Fibroblast of skin of right biceps (primary cell): ENCODE measurements around the gene SWAP70.
"Not testable (repeated sequence)": the region's sequence is repeated elsewhere in the genome, so short reads cannot be mapped to it uniquely, and the experiment has no call there.

Source experiments
- DNase-seq: peaks from one replicate; pipeline ENCODE4 v3.0.0-alpha.2; 2013

SWAP70 gene

DNA sequence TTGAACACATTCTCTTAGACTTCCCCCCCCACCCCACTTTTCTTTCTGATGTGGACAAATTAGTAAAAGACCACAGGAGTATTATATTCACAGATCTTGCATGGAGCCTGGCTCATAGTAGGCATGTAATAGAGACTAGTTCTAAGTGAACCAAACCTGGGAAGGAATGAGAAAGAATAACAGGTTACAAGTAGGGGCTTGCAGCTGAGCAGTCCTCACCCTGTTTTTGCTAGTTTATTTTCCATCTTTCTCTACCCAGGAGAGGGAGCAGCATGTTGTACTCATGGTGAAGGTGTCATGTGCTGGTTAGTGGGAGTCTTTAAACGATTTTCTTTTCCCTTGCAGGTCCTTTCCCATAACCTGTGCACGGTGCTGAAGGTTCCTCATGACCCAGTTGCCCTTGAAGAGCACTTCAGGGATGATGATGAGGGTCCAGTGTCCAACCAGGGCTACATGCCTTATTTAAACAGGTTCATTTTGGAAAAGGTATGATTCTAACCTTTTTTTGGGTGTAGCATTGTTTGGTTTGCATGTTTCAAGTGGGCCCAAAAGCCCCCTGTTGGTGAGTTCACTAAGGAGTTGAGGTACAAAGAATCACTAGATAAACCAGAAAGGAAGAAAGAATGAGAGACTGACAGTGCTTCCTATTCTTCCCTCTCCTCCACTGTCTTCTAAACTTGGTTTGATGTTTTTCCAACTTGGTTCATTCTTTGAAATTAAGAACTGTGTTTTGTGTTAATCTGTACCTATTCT, 30.1 kb downstream of the SWAP70 start:
- no peak for DNase-seq

DNA sequence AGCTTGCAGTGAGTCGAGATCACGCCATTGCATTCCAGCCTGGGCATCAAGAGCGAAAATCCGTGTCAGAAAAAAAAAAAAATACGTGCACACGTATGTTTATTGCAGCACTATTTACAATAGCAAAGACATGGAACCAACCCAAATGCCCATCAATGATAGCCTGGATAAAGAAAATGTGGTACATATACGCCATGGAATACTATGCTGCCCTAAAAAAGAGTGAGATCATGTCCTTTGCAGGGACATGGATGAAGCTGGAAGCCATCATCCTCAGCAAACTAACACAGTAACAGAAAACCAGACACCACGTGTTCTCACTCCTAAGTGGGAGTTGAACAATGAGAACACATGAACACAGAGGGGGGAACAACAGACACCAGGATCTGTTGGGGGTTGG, 31.4 kb downstream of the SWAP70 start:
- not testable (repeated sequence) for DNase-seq

DNA sequence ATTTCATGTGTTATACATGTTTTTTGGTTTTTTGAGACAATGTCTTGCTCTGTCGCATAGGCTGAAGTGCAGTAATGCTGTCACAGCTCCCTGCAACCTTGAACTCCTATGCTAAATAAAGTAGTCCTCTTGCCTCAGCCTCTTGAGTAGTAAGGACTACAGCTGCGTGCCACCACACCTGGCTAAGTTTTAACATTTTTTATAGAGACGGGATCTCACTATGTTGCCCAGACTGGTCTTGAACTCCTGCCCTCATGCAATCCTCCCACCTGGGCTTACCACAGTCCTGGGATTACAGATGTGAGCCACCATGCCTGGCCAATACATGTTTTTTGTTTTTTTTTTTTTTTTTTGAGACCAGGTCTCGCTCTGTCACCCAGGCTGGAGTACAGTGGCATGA, 33.9 kb downstream of the SWAP70 start:
- DNase-seq, result no peak

DNA sequence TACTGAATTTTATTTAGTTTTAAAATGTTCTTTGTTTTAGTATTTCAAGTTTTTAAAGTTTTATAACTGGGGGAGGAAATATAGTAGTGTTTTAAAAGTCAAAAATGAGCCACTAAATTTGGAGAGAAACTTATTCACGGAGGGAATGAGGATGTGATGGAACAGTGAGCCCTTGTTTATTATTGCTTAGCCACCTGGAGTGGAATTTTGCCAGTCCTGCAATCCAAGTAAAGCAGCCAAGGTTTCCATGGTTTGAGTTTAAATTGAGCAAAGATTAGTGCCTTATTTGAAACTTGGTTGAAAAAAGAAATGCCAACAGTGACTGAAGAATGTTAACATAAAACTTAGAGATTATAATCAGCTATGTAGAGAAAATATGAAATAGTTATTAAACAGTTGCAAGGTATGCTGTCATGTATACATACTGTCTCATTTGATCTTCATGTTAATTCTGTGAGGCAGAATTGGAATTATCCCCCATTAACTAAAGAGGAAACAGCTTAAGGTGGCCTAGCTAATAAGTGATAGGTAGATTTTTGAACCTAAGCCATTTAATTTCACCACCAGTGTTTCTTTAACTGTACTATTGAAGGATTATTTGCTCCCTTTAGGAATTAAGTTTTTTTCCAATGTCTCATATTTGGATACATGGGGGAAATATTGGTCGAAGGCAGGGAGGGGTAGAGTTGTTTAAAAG, 36.4 kb downstream of the SWAP70 start:
- no peak for DNase-seq

DNA sequence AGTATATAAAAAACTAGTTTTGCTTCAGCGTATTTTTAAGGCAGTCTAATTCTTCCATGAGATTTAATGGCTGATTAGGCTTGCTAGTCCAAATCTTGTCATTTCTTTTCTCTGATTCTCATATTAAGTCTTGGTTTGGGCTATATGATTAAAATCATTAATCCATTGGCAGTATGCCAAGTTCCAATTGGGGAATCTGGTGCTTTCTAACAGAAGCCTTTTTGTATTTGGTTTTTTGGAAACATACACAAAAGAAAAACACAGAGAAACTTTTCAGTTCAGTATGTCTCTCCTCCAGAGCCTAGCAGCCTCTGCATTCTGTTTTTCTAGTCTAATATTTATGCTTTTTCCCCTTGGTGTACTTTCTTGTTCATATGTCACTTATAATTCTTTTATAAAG, 37.9 kb downstream of the SWAP70 start:
- DNase-seq, result no peak

DNA sequence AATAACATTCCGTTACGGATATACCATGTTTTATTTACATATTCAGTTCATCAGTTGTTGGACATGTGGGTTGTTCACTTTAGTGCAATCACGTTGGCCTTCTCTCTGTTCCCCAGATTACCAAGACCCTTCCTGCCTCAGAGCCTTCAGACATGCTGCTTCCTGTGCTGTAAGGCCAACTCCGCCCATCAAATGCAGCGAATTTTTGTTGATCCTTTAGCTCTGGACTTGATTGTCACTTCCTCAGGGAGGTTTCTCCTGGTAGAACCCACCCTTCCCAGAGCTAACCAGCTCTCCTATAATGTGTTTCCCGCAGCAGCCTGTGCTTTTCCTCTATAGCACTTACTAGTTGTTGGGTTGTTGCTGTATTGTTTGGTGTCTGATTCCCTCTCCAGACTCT, 39.4 kb downstream of the SWAP70 start:
- DNase-seq, result no peak

DNA sequence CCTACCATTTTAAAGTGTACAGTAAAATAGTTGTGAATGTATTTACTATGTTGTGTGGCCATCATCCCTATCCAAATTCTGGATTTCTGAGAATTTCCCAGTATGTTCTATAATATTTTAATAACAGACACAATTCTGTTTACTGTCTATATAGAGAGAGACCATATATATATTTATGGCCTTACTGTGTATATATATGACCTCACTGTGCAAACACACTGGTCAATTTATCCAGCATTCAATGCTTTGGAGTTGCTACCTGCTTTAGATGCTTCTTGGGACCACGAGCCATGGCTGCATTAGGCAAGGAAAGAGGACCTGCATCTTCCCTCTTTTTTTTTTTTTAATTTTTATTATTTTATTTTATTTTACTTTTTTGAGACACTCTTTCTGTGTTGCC, 40.2 kb downstream of the SWAP70 start:
- DNase-seq, result no peak

DNA sequence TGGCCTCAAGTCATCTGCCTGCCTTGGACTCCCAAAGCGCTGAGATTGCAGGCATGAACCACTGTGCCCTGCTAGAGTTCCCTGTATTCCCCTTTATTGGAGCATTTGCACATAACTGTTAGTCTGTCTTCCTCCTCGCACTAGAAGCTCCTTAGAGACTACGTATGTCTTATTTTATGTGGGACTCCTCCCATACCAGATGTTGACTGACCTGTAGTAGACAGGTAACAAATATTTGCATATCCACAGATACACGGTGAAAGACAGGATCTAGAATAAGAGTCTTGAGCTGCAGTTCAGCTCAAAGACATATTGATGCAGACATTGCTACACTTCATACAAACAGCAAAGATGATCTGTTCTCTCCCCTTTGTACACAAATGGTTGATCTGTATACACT, 40.7 kb downstream of the SWAP70 start:
- no peak for DNase-seq

DNA sequence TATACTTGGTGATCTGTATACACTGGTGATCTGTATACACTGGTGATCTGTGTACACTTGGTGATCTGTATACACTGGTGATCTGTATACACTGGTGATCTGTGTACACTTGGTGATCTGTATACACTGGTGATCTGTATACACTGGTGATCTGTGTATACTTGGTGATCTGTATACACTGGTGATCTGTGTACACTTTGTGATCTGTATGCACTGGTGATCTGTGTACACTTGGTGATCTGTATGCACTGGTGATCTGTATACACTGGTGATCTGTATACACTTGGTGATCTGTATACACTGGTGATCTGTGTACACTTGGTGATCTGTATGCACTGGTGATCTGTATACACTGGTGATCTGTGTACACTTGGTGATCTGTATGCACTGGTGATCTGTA, 41.5 kb downstream of the SWAP70 start:
- DNase-seq, result not testable (repeated sequence)

DNA sequence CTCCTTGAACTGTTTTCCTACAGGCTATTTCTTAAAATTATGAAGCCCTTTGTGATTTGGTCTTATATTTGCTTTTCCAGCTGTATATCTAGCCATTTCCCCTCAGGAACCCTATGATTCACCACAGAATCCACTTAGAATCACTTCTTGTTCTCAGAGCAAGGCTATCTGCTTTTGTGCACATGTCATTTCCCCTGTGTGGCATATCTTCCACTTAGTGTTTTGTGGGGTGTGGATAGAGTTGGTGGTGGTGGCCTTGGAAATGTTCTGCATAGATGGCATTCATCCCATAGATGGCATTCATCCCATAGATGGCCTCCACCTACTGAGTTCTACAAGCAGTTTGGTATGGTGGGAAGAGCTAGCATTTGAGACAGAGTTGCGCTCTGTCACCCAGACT, 44.7 kb downstream of the SWAP70 start:
- no peak for DNase-seq

DNA sequence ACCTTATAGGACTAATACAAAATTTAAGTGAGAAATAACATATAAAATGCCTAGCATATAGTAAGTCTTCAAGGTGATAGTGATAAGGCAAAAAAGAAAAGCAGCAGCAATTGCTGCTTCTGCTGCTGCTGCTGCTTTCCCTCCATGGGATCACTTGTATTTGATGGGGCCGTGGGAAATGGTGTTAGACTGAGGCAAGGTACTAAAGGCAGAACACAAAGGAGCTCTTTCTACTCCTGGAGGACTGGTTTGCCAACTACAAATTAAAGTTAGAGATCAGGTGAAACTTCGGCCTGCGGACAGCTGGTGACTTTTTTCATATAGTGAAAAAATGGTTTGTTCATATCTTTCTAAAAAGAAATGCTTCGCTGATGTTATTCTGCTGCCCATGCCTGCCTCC, 46.3 kb downstream of the SWAP70 start:
- no peak for DNase-seq

DNA sequence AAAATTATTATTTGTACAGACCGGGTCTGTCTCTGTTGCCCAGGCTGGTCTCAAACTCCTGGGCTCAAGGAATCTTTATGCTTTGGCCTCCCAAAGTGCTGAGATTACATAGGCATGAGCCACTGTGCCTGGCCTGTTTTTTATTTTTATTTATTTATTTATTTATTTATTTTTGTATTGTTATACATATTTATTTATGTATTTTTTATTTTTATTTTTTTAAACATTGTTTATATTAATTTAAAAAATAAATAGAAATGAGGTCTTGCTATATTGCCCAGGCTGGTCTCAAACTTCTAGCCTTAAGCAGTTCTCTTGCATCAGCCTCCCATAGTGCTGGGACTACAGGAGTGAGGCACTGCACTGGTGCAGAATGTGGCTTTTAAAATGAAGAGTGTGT, 47.0 kb downstream of the SWAP70 start:
- DNase-seq, result no peak

DNA sequence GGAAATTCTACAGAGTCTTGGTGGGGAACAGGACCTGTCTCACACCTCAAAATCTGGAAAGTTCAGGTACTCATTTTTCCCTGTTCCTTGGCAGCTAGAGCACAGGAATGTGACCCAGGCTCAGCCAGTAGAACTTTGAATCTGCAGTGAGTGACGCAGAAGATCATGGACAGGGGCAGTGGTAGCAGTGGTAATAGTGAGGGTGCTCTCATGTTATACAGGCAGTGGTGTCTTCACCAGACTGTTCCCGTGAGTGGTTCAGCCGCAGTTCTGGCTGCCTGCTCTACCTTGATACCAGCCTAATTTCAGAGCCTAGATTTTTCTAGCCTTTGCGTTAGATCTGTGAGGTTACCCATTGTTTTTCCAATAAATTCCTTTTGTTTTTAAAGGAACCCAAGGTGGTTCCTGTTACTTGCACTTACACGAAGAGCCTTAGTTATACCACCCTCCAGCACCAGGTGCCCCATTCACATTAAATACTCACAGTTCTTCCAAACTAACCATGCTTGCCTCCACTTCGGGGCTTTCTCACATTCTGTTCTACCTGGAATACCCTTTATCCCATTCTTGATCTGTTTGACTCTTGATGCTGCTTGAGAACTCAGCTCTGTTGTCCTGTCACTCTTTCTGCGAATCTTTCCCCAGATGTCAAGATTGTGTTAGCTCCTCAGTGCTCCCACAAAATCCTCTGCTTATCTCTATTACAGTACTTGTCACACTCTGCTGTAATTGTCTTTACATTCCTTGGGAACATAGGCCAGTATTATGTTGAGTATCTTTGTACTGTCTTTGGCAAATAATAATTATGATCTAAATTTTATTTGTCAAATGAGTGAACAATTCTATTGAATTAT, 47.8 kb downstream of the SWAP70 start:
- no peak for DNase-seq

DNA sequence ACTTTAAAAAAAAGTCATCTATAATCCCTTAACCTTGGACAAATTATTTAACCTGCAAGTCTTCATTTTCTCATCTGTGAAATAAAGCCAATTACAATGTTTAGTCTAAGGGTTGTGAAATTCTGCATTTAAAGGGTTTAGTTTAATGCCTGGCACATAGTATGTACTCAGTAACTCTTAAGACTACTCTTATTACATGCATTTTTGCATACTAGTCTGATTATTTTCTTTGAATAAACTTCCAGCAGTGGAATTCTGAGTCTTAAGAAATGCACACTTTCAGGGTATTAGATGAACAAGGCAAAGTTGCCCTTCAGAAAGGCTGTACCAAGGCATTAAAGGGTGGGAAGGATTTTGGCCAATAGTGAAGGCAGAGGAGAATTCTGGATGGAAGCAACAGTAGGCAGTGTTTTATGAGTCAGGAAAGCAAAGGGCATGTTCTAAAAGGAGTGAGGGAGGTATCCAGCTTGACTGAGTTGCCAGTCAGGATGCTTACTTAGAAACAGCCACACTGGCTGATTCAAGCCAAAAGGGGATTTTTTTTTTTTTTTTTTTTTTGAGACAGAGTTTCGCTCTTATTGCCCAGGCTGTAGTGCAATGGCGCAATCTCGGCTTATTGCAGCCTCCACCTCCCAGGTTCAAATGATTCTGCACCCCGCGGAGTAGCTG, 50.5 kb downstream of the SWAP70 start:
- DNase-seq, result no peak

DNA sequence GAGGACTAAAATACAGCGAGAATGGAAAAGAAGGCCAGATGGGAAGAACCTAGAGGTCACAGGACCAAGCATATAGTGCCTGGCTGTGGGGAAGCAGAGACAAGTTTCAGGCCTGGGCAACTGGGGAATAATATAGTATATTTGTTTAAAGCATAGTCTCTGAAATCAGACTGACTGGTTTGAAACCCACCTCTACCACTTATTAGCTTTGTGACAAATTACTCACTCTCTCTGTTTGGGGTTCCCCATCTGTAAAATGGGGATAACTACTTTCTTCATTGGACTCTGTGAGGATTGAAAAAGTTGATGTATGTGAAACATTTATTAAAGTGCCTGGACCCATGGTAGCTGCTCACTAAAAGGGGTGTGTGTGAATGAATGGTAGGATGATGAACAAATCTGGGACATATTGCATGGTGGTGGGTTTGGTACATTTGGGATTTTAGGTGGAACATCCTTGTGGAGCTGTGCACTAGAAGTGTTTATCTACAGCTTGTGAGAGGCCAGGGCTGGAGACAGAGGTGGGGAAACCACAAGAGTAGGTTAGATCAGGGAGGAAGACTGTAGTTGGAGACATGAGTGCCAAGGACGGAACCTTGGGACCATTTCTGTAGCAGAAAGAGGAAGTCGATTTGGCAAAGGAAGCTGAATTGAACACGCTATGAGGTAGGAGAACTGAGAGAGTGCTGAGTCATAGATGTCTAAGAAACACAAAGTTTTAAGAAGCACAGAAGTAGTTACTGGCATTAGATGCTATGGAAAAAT, 52.6 kb downstream of the SWAP70 start:
- DNase-seq, result peak; percentile 68

DNA sequence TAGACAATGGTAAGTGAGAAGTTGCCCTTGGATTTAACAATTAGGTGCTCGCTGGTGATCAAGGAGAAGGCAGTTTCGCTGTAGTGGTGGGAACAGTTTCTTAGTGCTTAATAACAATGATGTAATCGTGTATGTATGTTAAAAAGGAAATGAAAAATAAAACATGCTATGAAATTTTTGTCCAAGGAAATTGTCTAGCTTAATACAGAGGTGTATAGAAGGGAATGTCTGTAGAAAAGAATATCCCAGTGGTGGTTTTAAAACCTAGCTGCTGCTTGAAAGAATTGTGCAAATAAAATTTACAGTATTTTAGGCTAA, 53.1 kb downstream of the SWAP70 start:
- no peak for DNase-seq

DNA sequence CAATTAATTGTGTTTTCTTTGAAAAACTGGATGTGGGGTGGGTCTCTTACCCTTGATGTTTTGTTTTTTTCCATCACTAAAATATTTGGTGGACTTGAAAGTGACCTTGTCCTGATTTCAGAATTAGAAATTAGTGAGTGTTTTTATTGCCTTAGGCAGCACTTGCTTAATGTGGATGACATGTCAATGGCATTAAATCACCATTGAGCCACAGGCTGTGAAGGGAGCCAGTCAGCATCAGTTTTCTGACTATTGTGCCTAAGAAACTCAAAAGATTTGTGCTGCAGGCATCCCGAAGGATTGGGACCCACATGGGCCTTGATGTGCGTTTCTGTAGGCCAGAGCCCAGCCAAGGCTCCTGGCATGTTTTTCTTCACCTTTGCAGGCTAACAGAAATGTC, 53.8 kb downstream of the SWAP70 start:
- DNase-seq, result no peak

DNA sequence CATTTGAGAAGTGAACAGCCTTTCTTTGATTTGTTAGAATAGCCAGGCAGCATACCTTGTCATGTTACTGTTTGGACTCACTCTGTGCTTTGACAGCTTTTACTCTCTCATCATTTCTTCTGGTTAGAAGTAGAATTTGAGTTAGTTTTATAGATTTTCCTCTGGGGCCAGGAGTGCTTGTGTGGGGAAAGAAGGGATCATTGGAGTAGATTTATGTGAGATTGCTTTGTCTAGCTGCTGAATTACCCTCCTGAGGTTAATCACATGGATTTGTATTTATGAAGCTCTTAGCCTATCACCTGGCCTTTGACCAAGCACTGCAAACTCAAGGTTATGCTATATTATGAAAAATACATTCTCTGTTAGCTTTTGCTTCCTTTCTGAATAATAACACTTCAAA, 54.3 kb downstream of the SWAP70 start:
- DNase-seq, result no peak

DNA sequence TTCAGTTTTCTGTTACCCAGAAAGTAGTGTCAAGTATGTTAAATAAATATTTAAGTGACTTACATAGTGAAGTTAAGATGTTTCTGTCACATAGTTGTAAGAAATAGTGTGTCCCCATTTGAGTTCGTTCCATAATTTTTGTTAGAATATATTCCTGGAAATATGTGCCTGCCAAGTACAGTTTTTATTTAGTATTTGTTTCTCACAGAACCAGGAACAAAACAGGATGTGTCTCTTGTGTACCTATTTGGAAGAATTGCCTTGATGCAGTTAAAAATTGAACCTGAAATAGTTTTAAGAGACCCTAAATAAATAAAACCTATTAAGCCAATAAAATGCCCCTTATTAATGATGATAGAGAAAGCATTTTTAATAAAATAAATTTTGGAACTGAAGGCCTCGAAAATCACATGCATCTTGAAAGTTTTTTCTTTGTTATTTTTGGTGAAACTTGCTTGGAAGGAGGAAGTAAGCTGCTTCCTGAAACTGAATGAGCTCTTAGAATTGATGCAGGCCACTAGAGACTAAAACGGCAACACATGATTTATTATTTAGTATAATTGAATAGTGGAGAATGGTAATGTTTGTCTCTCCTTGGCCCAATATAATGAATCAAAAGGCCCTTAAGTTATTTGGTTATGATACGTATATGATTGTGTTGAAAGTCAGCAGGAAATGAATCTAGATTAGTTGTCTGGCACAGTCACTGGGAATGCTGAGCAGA, 55.9 kb downstream of the SWAP70 start:
- no peak for DNase-seq

DNA sequence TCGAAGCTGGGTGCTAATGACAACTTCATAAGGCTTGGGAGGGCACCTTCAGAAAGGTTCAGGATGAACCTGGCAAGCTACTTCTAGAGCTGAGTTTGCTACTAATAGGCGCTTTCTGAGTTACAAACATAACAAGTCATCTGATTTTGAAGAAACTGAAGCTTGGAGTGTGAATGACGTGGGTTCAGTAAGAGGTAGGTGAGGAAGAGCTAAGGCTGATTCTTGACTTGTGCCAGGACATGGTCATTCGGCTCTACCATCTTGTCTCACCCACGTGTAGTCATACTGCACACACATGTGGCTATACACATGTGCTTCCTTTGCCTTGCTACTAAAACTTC, 56.4 kb downstream of the SWAP70 start:
- DNase-seq, result no peak

DNA sequence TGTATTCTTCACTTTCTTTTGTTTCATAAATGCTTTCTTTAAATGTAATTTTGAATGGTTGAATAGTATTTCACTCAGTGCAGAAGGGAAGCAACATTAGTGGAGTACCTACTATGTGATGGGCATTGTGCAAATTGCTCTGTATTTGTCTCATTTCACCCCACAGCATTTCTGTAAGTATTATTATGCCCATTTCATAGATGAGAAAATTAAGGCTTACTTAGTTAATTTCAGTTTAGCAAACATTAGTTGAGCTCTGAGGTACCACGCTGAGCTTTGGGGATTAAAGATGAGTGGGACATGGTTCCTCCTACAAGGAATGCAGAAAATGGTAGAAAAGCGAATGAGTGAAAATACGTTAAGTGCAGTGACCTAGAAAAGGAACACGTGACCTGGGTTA, 58.1 kb downstream of the SWAP70 start:
- no peak for DNase-seq

DNA sequence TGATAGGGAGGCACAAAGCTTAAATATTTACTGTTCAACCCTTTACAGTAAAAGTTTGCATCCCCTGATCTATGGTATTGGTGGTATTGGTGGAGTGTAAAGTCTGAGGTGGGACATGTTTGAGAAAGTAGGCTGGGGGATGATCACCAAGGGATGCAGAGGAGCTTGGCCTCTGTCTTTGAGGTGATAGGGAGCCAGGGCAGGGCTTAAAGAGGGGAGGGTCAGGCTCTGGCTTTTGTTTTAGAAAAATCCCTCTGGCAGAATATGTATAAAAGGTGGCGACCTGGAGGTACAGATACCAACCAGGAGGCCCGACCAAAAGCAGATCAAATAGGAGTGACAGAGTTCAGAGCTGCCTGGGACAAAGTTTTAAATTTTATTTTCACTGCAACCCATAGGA, 59.0 kb downstream of the SWAP70 start:
- DNase-seq, result no peak
